Stimulated activated CD8-positive, alpha-beta memory T cell treated with anti-CD3 and anti-CD28 coated beads, Interleukin-4, amount 100 ng/mL, for 1 hour (primary cell): ENCODE results near the gene MATK.
"Not testable (repeated sequence)": the region's sequence is repeated elsewhere in the genome, so short reads cannot be mapped to it uniquely, and the experiment has no call there.

Experiments
- DNase-seq, 2 donors: peaks; one replicate each; pipeline ENCODE4 v3.0.0-alpha.2; 2020; ENCODE audit warnings: low read depth in 2 of 2, low spot score in 1 of 2

Gene MATK

DNA sequence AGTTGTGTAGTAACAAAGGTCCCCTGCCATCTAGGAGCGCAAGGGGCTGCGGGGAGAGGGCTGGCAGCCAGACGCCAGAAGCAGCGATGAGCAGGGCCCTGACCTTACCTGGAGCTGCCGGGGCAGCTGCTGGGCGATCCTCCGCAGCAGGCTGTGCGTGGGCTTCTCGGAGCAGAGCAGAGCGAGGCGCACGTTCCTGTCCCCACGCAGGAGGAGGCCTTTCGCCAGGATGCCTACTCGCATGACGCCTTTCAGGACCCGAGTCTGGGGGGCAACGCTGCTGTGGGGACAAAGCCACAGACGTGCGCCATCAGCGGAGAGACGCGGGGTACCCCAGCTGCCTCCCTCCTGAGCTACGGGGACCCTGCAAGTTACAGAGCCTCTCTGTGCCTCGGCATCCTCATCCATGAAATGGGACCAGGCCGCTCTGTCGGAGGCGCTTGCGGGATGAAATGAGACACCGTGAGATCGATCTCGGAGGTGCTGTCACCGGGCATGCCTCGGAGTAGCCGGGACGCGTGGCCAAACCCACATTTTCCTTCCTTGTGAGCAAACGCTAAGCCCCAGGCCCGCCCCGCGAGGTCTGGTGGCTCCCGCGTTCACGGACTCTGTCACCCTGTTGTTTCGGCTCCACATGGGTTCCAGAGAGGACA lies 30.5 kb upstream of the MATK start:
- DNase-seq, result no peak

DNA sequence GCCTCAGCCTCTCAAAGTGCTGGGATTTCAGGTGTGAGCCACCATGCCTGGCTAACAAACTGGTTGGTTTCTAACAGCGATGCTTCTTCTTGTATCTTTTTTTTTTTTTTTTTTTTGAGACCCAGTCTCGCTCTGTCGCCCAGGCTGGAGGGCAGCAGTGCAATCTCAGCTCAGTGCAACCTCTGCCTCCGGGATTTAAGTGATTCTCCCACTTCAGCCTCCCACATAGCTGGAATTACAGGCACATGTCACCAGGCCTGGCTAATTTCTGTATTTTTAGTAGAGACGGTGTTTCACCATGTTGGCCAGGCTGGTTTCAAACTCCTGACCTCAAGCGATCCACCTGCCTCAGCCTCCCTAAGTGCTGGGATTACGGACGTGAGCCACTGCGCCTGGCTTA lies 30.0 kb upstream of the MATK start:
- DNase-seq, result not testable (repeated sequence)

DNA sequence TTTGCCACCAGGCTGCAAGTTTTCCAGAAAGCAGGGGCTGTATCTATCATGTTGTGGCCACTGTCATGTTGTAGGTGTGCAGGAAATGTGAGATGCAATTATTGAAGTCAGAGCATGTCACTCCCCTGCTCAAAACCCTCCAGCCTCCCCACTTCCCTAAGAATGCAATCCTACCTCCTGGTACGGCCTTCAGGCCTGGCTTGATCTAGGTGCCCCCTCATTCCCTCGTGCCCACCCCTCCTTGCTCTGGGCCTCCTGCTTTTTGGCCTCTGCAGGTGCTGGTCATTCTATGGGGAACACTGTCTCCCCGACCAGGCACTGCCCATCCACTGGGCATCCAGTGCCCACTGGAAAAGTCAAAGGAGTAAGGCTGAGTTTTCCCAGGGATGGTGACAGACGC lies 28.5 kb upstream of the MATK start:
- no peak for DNase-seq

DNA sequence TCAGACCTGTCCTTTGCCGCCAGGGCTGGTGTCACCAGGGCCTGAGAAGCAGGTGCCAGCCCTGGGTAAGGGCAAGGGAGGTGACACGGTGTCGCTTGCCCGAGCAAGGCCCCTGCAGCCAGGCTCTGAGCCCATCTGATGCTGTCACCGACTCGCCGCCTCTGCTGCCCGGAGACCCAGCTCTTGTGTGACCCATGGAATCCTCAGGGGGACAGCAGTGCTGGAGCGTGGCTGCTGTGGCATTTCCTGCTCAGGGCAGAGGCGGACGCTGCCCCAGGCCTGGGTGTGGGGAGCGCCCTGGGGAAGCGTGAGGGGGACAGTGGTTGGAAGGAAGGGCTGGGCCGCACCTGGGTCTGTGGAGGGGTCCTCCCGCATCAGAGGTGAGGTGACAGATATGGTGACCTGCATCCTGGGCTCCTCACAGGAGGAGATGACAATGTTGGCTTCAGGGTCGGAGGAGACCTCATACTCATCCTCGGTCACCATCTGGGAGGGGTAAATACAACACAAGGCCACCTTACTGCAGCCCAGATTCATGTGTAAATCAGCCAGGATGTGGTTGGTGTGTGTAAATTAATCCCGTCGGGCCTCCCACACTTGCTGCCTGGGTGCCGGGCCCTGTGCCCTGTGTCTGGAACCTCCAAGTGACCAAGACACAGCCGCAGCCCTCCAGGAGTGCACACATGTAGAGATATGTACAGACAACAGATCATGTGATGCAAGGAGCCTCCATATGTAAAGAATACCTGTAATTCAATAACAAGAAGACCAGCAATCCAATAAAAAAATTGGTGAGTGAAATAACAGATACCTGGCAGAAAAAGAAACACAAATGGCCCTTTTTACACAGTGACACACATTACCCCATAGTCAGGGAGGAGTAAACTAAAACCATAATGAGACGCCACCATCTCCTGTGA lies 27.6 kb upstream of the MATK start:
- DNase-seq, result no peak

DNA sequence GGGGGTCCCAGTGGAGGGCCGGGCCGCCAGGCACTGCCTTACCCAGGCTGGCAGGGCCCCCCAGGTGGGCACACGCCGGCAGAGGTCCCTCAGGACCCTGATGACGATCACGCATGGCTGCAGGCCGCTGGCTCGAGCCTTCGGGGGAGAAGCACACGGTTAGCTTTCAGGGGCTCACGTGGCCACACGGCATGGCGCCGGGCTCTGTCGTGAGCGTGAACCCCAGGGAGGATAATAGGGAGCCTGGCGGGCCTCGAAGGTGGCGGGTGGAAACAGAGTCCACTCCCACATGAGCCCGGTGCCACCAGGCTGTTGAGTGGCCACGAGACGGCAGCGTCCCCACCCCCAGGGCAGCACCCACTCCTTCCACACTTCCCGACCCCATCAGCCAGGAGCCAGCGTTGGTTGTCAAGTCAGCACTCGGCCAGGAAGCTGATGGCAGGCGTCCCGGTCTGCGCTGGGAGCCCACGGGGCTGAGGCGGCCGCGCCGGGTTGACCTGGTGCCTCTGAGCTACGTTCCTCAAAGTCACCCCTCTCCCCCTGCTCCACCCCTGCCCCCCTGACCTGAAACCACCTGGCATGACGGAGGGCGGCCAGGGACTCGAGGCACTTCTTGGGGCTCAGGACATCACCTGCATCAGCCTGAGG lies 24.7 kb upstream of the MATK start:
- DNase-seq, result no peak

DNA sequence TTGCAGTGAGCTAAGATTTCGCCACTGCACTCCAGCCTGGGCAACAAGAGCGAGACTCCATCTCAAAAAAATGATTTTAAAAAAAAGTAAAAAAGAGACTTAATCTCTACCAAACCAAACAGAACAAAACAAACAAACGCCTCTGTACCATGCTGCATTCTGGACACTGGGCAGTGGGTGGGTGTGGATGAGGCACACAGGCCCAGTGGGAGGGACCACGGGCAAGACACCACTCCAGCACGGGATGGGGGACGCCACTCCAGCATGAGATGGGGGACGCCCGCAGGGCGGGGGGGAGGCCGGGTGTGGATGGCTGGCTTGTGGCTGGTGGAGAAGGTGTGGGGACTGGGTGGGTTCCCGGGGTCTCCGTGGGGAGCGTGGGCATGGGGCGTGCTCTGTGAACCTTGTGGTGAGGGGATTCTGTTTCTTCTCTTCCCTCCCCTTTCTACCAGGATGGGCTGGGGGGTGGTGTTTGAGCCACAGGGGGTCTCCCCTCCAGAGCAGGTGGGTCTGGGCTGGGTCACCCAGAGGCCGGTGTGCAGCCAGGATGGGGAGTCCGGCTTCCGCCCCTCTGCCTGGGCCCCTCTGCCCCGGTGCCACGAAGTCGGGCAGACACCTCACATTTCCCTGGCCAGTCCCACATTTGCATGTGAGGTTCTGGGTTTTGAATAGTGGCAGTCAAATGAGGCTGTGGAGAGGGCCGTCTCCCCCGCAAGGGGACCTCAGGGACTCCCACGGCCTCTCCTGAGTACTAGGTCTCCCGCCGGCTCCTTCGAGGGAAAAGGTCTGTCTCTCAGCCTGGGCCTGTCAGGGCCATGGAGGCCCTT lies 23.9 kb upstream of the MATK start:
- DNase-seq, result no peak

DNA sequence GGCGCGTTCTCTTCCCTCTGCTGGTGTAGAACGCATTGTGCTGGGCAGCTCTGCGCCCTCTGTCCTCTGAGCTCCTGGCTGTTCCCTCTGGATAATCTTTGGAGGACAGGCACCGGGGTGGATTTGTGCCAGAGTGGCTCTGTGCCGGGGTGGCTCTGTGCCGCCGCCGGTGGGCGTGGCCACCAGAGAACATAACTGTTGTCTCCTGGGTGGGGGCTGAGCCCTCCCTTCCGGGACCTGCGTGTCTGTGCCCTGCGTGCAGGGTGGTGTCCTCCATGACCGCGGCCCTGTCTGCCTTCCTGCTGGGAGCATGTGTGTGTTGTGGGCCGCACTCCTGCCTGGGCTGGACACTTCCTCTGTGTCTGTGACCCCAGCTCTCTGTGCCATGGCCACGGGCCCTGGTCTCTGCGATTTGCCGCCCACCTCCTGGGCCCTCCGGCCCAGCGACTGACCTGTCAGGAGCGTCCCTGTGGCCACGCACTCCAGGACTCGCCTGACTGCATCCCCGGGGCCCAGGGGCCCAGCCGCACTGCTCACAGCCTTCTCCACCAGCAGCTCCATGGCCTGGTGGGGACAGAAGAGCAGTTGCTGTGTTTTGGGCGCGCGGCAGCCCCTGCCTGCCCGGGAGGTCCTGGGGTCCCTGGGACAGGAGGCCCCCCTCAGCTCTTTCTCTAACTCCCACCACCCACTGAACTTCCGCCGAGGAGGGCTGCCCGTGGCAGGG lies 22.4 kb upstream of the MATK start:
- no peak for DNase-seq

DNA sequence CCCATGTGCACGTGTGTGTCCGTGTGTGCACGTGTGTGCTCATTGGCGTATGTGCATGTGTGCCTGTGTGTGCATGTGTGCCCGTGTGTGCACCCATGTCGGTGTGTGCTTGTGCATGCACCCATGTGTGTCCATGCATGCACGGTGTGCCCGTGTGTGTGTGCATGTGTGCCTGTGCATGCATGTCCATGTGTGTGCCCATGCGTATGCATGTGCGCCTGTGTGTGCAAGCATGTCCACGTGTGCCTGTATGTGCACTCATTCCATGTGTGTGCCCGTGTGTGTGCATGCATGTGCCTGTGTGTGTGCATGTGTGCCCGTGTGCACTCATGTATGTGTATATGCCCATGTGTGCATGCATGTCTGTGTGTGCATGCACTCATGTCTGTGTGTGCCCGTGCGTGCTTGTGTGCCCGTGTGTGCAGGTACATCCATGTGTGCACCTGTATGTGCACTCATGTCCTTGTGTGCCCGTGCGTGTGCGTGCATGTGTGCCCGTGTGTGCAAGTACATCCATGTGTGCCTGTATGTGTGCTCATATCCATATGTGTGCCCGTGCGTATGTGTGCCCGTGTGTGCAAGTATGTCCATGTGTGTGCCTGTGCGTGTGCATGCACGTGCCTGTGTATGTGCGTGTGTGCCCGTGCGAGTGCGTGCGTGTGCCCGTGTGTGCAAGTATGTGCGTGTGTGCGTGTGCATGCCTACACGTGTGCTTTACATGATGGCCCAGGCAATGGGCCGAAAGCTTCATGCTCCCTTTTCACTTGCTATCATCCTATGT lies 21.6 kb upstream of the MATK start:
- no peak for DNase-seq

DNA sequence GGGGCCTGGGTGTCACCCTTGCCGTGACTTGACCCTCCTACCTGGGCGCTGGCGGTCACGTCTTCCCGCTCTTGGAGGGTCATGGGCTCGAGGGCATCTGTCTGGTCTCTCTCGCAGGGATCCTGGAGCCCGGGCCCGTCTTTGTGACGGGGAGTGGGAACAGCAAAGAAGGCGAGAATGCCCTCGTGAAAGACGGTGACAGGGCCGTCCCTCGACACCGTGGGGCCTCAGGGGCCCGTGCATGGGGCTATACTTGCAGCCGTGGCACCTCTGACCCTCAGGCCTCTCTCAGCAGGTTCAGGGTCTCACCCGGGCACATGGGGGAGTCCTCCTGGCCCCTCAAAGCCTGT lies 20.9 kb upstream of the MATK start:
- DNase-seq, result no peak

DNA sequence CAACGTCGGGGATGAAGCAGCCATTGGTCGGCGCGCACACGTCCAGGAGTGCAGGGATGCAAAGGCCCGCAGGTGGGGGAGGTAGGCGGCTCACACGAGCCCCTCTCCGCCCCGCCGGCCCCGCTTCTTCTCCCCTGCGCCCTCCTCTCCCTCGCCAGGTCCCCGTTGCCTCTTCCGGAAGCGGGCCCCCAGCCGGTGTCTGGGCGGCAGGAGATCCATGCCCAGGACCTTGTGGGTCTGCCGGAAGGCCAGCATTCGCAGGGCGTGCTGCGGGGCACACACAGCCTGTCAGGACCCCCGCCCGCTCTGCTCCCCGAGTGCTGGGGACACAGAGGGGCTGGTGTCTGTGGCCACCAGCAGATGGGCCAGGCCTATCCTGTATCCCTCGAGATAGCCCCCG lies 19.7 kb upstream of the MATK start:
- DNase-seq, result no peak

DNA sequence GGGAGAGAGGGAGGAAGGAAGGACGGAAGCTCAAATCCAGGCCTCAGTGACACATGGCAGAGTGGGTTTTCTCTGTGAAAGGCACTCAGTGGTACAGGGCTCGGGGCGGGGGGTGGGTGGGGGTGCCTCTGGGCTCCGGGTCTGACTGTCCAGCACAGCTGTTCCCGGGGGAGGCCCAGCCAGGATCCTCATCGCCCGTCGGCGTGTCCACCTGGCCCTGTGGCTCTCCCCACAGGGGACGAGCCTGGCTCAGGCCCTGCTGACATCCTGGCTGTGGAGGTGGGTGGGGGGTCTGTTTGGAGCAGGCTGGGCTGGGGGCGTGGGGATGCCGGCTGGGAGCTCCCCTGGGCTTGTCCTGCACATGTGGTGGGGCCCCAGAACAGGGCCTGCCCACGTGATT lies 18.2 kb upstream of the MATK start:
- DNase-seq, result no peak

DNA sequence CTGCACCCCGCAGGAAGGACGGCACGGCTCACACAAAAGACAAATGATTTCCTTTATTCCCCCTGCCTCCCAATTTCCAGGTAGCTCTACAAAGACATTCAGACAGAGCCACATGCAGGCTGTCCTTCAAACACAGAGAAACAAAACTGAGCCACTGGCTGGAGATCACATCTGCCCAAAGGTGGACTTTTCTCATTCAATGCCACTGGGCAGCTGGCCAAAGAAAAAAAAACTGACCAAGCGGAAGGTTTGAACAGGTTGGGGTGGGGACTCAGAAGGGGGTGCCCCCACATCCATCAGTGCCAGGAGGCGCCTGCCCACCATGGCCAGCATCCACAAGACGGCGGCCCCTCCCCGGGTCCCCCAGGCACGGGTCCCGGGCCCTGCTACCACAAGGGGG lies 17.8 kb upstream of the MATK start:
- DNase-seq, result no peak

DNA sequence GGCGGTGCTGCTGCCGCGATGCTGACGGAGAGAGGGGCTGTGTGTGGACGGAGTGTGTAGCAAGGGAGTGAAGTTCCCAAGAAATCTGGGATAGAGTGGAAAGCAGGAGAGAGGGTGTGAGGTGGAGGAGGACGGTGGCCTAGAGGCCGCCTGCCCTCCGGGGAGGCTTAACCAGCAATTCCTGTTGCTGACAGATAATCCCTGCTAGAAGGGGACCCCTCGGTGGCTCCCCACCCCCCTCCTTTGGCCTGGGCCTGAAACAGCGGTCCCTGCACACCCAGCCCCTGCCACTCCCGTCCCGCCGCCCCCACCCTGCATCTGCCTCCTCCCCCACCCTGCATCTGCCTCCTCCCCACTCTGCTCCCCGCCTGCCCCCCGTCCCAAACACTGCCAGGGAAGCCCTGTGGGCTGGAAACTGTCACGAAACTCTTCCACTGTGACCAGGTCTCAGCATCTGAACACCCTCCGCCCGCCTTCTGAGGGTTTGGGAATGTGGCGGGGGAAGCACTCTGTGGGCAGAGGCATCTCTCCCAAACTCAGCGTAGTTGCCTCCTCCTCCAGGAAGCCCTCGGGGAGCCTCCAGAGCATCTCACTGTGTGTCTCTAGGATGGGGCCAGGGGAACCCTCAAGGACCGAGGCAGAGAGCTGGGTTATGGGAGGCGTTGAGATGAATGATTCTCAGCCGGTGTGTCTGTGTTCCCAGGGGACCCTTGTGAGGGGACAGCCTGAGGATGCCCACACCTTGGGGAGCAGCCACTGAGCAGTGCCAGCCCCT lies 17.1 kb upstream of the MATK start:
- no peak for DNase-seq

DNA sequence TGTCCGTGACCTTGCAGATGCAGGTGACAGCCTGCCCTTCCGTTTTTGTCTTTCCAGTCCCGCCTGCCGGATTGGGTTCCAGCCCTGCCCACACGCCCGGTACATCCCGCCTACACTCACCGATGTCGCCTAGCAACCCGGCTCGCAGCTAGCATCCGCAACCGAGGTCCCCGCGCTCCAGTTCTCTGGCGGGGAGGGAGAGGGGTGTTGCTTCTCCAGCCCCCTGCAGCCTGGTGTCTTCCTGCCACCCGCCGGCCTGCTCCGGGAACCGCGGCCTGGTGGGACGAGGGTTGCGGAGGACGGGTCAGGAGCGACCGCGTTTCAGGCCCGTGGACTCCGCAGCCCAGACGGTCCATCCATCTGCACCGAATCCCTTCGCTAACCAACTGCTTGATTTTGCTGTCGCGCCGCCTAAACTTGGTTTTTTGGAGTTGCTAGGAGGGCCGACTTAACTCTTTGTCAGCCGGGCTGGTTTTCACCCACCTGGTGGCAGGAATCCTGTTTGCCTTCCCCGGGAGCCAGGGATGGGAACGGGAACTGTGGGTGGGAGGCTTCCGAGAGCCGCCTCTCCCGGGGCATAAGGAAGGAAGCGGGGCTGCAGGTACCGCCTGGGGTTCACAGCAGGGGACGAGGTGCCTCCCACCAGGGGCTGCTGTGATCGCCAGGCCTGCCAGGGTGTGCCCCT lies 15.4 kb upstream of the MATK start:
- no peak for DNase-seq

DNA sequence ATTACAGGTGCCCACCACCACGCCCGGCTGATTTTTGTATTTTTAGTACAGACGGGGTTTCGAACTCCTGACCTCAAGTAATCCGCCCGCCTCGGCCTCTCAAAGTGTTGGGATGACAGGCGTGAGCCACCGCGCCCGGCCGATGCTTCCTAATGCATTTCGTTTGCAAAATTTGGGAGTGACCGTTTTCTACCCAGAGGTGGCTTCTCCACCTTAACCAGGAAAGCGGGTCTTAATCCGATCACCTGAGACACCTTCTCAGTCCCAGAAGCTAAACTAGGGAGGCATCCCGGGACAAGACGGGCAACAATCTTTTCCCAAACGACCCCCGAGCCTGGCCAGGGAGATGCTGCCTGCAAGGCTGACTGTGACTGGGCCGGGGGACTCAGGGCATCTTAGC lies 14.8 kb upstream of the MATK start:
- no peak for DNase-seq

DNA sequence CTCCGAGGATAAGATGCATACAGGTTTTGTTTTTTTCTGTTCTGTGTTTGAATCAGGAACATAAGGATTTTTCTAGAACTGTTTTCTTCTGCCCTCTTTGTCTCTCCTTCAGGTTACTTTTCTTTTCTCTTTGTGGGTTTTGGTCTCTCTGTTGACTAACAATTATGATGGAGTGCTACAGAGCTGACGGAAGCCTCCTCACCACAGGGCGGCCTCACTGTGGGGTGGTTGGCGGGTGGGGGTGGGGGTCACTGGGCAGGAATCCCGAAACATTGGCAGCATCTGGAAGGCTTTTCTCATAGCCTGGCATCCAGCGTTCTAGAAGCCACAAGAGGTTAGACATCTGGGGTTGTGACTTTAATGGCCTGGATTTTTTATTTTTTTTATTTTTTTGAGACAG lies 12.0 kb upstream of the MATK start:
- DNase-seq, result no peak

DNA sequence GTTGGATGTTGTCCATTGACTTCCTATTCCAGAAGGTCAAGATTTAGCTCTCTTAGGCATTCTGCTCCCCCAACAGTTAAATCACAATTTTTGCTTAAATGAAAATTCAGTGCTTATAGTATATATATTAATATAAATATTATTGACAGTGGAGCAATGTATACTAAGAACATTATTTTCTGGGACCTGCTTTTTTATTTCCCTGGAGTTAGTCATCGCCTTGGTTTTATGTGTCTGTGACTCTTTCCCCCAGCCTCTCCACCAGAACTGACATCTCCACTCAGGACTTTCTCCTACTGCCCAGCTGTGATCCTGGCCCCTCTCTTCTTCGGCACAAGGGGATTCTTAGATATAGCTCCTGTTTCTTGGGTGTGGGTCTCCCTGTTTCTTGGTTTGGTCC lies 10.2 kb upstream of the MATK start:
- no peak for DNase-seq

DNA sequence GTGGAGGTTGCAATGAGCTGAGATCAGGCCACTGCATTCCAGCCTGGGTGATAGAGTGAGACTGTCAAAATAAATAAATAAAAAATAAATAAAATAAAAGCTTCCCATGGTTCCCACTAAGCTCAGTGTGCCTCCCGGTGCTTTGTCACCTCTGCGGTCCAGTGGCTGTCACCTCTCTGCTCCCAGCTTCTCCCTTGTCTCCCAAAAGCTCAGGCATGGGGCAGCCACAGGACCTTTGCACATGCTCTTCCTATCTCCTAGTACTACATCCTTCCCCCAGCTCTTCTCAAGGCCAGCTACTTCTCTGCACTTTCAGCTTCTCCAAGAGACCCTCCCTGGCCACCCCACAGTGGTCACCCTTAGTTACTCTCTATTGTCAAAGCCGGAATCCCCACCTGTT lies 7.6 kb upstream of the MATK start:
- no peak for DNase-seq

DNA sequence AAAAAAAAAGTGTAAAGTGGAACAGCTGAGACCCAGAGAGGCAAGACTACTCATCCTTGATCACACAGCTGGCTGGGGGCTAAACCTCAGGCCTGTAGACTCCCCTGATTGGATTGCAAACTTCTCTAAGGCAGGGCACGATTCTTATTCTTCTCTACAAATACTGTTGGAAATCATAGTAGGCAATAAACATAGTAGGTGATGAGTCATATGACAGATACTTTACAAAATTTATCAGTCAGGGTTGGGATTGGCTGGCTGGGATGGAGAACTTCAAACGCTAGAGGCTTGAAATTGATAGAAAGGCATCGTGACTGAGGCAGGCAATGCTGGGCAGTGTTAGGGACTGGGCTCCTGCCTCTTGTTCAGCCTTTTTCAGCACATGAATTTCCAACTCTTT lies 5.9 kb upstream of the MATK start:
- DNase-seq, result no peak
